Activated CD8-positive, alpha-beta memory T cell treated with anti-CD3 and anti-CD28 coated beads for 36 hours (primary cell): ENCODE data around the gene ATP8B2. TPM values are rescaled to one million over a fixed set of nuclear protein-coding genes. Genes with fewer than 3 reads are reported as not detected.

ENCODE experiments used
- total RNA-seq, 2 experiments: library from RNA; stranded (reverse); gene quantifications; one replicate each; pipeline ENCODE4 v1.2.3, GENCODE V29; 2021

The ATP8B2 gene
- total RNA-seq, 2 experiments from 2014 or later = 73.1 to 74.9 TPM

Other genes starting within 250 kb of the ATP8B2 start
- under 1 TPM in 1 of 2 experiments, not detected in 1; 0.04 TPM for gene NUP210L, start 170.5 kb upstream of the ATP8B2 start, total RNA-seq
- gene TPM3, start 133.4 kb upstream of the ATP8B2 start, total RNA-seq = 100 to 1,000 TPM; 796 to 807 TPM
- gene CFAP141, start 119.2 kb upstream of the ATP8B2 start, total RNA-seq = not detected
- 100 to 1,000 TPM; 267 to 272 TPM for gene UBAP2L, start 104.6 kb upstream of the ATP8B2 start, total RNA-seq
- gene HAX1, start 52.9 kb upstream of the ATP8B2 start, total RNA-seq = 100 to 1,000 TPM; 173 to 176 TPM
- not detected for gene AQP10, start 4.4 kb upstream of the ATP8B2 start, total RNA-seq
- gene IL6R, start 79.8 kb downstream of the ATP8B2 start, total RNA-seq = 1 to 10 TPM; 1.0 to 1.5 TPM
- not detected for gene TDRD10, start 176.7 kb downstream of the ATP8B2 start, total RNA-seq
- gene SHE, start 176.9 kb downstream of the ATP8B2 start, total RNA-seq = not detected
- 10 to 100 TPM; 84.7 to 89.7 TPM for gene UBE2Q1, start 233.1 kb downstream of the ATP8B2 start, total RNA-seq
- under 1 TPM; 0.06 to 0.10 TPM for gene CHRNB2, start 242.3 kb downstream of the ATP8B2 start, total RNA-seq